ENCODE results near the gene MAD1L1. TPM values are rescaled to one million over a fixed set of nuclear protein-coding genes. Genes with fewer than 3 reads are reported as not detected.

MAD1L1 gene
- total RNA-seq, 2 experiments from 2014 or later, result 58.3 to 65.3 TPM

GRCh38 chr7:1959305-1959704 lies 273.4 kb downstream of the MAD1L1 start:
- BruUV-seq (replicated peaks), result no TSS peak
- H3K79me2 ChIP-seq (ENCODE audit: insufficient read depth, low read depth, low read length), result no peaks in the 10 kb centered on the region
- no peaks in the 10 kb centered on the region for H4K20me1 ChIP-seq (ENCODE audit: insufficient read depth, low read length)
- no peak for DNase-seq (ENCODE audit: low spot score)
- CTCF ChIA-PET (ENCODE audit: unreplicated experiment), result no interaction called here
- no peak overlapping the region for H3K27ac ChIP-seq (ENCODE audit: low read depth, low read length, poor library complexity, severe bottlenecking)
- no peak overlapping the region for H2AFZ ChIP-seq (ENCODE audit: low read length)
- TF ChIP-seq EZH2phosphoT487 (IDR thresholded peaks at IDR 0.05; ENCODE audit: borderline replicate concordance, low read depth, low read length), result no peak
- TF ChIP-seq, protein P1, sequence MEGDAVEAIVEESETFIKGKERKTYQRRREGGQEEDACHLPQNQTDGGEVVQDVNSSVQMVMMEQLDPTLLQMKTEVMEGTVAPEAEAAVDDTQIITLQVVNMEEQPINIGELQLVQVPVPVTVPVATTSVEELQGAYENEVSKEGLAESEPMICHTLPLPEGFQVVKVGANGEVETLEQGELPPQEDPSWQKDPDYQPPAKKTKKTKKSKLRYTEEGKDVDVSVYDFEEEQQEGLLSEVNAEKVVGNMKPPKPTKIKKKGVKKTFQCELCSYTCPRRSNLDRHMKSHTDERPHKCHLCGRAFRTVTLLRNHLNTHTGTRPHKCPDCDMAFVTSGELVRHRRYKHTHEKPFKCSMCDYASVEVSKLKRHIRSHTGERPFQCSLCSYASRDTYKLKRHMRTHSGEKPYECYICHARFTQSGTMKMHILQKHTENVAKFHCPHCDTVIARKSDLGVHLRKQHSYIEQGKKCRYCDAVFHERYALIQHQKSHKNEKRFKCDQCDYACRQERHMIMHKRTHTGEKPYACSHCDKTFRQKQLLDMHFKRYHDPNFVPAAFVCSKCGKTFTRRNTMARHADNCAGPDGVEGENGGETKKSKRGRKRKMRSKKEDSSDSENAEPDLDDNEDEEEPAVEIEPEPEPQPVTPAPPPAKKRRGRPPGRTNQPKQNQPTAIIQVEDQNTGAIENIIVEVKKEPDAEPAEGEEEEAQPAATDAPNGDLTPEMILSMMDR (conservative IDR thresholded peaks at IDR 0.05; ENCODE audit: low read length), result no peak
- H3K9me3 ChIP-seq (ENCODE audit: low read length), result no peaks in the 10 kb centered on the region
- no peaks in the 10 kb centered on the region for H3K4me1 ChIP-seq (ENCODE audit: insufficient read depth, low read length, poor library complexity, severe bottlenecking)
- no peaks in the 10 kb centered on the region for H3K9me2 ChIP-seq (ENCODE audit: insufficient read depth, low read length)
- peaks cover 20% of the 10 kb centered on the region for H3K36me3 ChIP-seq (ENCODE audit: insufficient read depth, low read length)
- H3K4me2 ChIP-seq (ENCODE audit: low read length), result no peak overlapping the region
- no peak overlapping the region for H3K4me3 ChIP-seq (ENCODE audit: low read depth, low read length, poor library complexity, severe bottlenecking)
- POLR2A ChIA-PET, result interaction anchor here (0.7 kb wide), 1 partner anchor 680 kb away, joined by 6 read pairs; no protein-coding TSS in a partner anchor
- intact Hi-C loops (cut with micrococcal nuclease; ENCODE audit: unreplicated experiment), result no loop called here

DNA sequence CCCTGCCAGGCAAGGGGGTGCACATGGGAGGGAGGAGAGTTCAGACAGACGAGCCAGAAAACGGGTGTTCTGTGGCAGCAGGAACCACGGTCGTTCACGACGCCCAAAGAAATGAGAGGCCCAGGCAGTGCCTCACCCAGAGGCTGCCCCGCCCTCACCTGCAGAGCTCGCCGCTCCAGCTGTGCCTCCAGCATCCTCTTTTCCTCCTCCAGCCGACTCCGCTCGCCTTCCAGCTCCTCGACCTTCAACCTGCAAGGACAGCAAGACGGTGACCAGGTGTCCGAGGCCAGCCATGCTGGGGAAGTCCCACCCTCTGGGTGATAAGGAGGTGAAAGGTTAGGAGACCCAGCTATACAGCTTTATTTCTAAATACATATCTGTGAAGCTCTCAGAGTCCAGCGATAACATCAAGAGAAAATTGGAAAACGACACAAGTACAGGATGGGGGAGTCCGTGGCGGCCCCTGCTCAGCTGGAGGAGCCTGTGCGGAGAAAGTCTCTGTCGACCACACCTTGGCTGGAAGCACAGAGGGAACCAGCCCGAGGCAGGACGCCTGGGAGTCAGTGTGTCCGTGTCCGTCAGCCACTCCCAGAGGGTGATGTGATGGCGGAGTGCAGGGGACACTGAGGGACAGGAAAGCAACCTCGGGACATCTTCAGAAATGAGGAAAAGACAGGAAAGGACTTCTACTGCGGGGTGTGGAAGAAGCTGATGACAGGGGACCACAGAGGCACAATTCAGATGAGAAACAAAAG lies 275.1 kb downstream of the MAD1L1 start:
- Histone ChIP-seq H3K4me1 (ENCODE audit: insufficient read depth, low read length, poor library complexity, severe bottlenecking) (no peaks in the 10 kb centered on the region), H3K9me3 (ENCODE audit: low read length) (no peaks in the 10 kb centered on the region), H3K4me3 (ENCODE audit: low read depth, low read length, poor library complexity, severe bottlenecking) (no peak overlapping the region), H3K27ac (ENCODE audit: low read depth, low read length, poor library complexity, severe bottlenecking) (no peak overlapping the region), H3K9me2 (ENCODE audit: insufficient read depth, low read length) (no peaks in the 10 kb centered on the region), H3K36me3 (ENCODE audit: insufficient read depth, low read length) (peaks cover 8% of the 10 kb centered on the region), H3K4me2 (ENCODE audit: low read length) (no peak overlapping the region), H3K79me2 (ENCODE audit: insufficient read depth, low read depth, low read length) (no peaks in the 10 kb centered on the region), H4K20me1 (ENCODE audit: insufficient read depth, low read length) (no peaks in the 10 kb centered on the region), H2AFZ (ENCODE audit: low read length) (no peak overlapping the region)
- BruUV-seq (replicated peaks), result no TSS peak
- CTCF ChIA-PET (ENCODE audit: unreplicated experiment), result no interaction called here
- no peak for TF ChIP-seq EZH2phosphoT487 (IDR thresholded peaks at IDR 0.05; ENCODE audit: borderline replicate concordance, low read depth, low read length)
- TF ChIP-seq, protein P1 (conservative IDR thresholded peaks at IDR 0.05; ENCODE audit: low read length), result no peak
- POLR2A ChIA-PET, result no interaction called here
- DNase-seq (ENCODE audit: low spot score), result no peak
- intact Hi-C loops (cut with micrococcal nuclease; ENCODE audit: unreplicated experiment), result no loop called here

All from OCI-LY7 (cell line).